Liver (tissue), 3 donors: ENCODE measurements around the gene INTS12.

Source experiments
- ATF3 ChIP-seq: IDR thresholded peaks from 2 replicates; pipeline ENCODE4 v1.6.1; 2016; ENCODE audit warnings: antibody characterized with exemption
- CTCF ChIP-seq: fragments of 150-350 bp; IDR thresholded peaks from 2 replicates; pipeline ENCODE4 v1.5.1; 2017; ENCODE audit warnings: improper control_type of control experiment, low read depth, low read length; ENCODE audit not compliant: missing input control
- GABPA ChIP-seq, 2 donors: IDR thresholded peaks in 1 of 2; conservative IDR thresholded peaks in 1 of 2; 2 replicates each; pipeline ENCODE4 v1.6.1; 2016; ENCODE audit warnings: antibody characterized with exemption in 2 of 2, mild to moderate bottlenecking in 1 of 2, moderate library complexity in 1 of 2
- RAD21 ChIP-seq, 2 donors: IDR thresholded peaks; 2 replicates each; pipeline ENCODE4 v1.6.1; 2016; ENCODE audit warnings: antibody characterized with exemption in 2 of 2, mild to moderate bottlenecking in 2 of 2
- REST ChIP-seq: IDR thresholded peaks from 2 replicates; pipeline ENCODE4 v1.6.1; 2016; ENCODE audit warnings: antibody characterized with exemption, mild to moderate bottlenecking
- RXRA ChIP-seq, 2 donors: IDR thresholded peaks; 2 replicates each; pipeline ENCODE4 v1.6.1; 2017 to 2018; ENCODE audit warnings: antibody characterized with exemption in 2 of 2, mild to moderate bottlenecking in 1 of 2
- SP1 ChIP-seq: IDR thresholded peaks from 2 replicates; pipeline ENCODE4 v1.6.1; 2018; ENCODE audit warnings: antibody characterized with exemption, mild to moderate bottlenecking
- TAF1 ChIP-seq: conservative IDR thresholded peaks from 2 replicates; pipeline ENCODE4 v1.6.1; 2016; ENCODE audit warnings: antibody characterized with exemption, mild to moderate bottlenecking
- donor health status: healthy.
- donor health status: healthy.

- TF ChIP-seq CTCF (no peak), RAD21 (IDR thresholded peaks at IDR 0.05) (no peak), RXRA (IDR thresholded peaks at IDR 0.05) (no peak), TAF1 (no peak), GABPA (IDR thresholded peaks at IDR 0.05 in 1 of 2, conservative IDR thresholded peaks at IDR 0.05 in 1 of 2) (no peak), REST (no peak), ATF3 (no peak), SP1 (no peak)
These were observed 33.1 kb upstream of the INTS12 start for GRCh38 chr4:105741548-105741947.
